Esophagus muscularis mucosa (tissue), 4 donors: ENCODE measurements around the gene SNAPC4. TPM values are rescaled to one million over a fixed set of nuclear protein-coding genes. Genes with fewer than 3 reads are reported as not detected.

Source experiments
- DNase-seq: peaks from one replicate; pipeline ENCODE4 v3.0.0-alpha.2; 2017; ENCODE audit errors: extremely low spot score
- H3K27ac ChIP-seq, 4 donors: fragments of 200-600 bp; sonication (generic); replicated peaks in 1 of 4; 1 replicate in 3 of 4; 2 replicates in 1 of 4; pipeline ENCODE4 v1.5.1; 2016 to 2019; ENCODE audit warnings: mild to moderate bottlenecking in 1 of 4
- H3K27me3 ChIP-seq, 4 donors: fragments of 200-600 bp; sonication (generic); one replicate each; pipeline versions ENCODE4 v1.5.1 to v1.6.0; 2016 to 2019
- H3K36me3 ChIP-seq, 4 donors: fragments of 200-600 bp; sonication (generic); one replicate each; pipeline ENCODE4 v1.5.1; 2016 to 2019
- H3K4me1 ChIP-seq, 4 donors: fragments of 200-600 bp; sonication (generic); one replicate each; pipeline ENCODE4 v1.5.1; 2016 to 2019
- H3K4me3 ChIP-seq, 4 donors: fragments of 200-600 bp; sonication (generic); 1 replicate in 2 of 4; 2 replicates in 2 of 4; pipeline ENCODE4 v1.5.1; 2016 to 2019; ENCODE audit warnings: mild to moderate bottlenecking in 4 of 4, moderate library complexity in 1 of 4
- H3K9me3 ChIP-seq, 4 donors: fragments of 200-600 bp; sonication (generic); 1 replicate in 3 of 4; 2 replicates in 1 of 4; pipeline ENCODE4 v1.5.1; 2016 to 2019
- CTCF ChIP-seq, 3 experiments: fragments of 200-600 bp in 2 of 3; fragments of 450-650 bp in 1 of 3; sonication (generic) in 2 of 3; IDR thresholded peaks; one replicate each; pipeline ENCODE4 v1.5.1; 2017 to 2019; ENCODE audit warnings: antibody characterized with exemption in 3 of 3, mild to moderate bottlenecking in 2 of 3, moderate library complexity in 1 of 3
- EP300 ChIP-seq: sonication (generic); formaldehyde crosslinking; IDR thresholded peaks from one replicate; pipeline ENCODE4 v1.6.1; 2017; ENCODE audit warnings: antibody characterized with exemption
- POLR2A ChIP-seq: fragments of 450-650 bp; IDR thresholded peaks from one replicate; pipeline ENCODE4 v1.6.1; 2017; ENCODE audit warnings: antibody characterized with exemption, moderate library complexity, mild to moderate bottlenecking, low read depth
- POLR2AphosphoS5 ChIP-seq, 2 donors: sonication (generic); formaldehyde crosslinking; IDR thresholded peaks; one replicate each; pipeline ENCODE4 v1.6.1; 2017; ENCODE audit warnings: antibody characterized with exemption in 2 of 2
- WGBS: methylation state at CpG from one replicate; pipeline ENCODE4 v1.1.5; 2018; 5-methylcytosine and 5-hydroxymethylcytosine counted together
- intact Hi-C: fragments of 100-400 bp; cut with DNase I; formaldehyde crosslinking; loops from one replicate; pipeline ENCODE4 v1.15.1; 2023
- total RNA-seq, 4 donors: library from RNA; depleted of rRNA; stranded (reverse); fragments of >200 nt; gene quantifications; one replicate each; pipeline versions ENCODE4 v1.1.0 to v1.2.1, GENCODE V29; 2016

Gene SNAPC4
- total RNA-seq, 4 donors from 2014 or later = 3.3 to 8.4 (median 4.9) TPM

GRCh38 chr9:136405481-136405880, 5.5 kb upstream of the SNAPC4 start:
- Histone ChIP-seq H3K27ac (no peak overlapping the region), H3K27me3 (no peaks in the 10 kb centered on the region), H3K4me3 (no peak overlapping the region), H3K9me3 (no peaks in the 10 kb centered on the region), H3K36me3 (peaks cover 16 to 61% (median 55%) of the 10 kb centered on the region in 4 donors), H3K4me1 (peaks cover 13 to 21% (median 19%) of the 10 kb centered on the region in 4 donors)
- WGBS = 83% methylated on average over 7 of the region's 7 CpGs
- TF ChIP-seq EP300 (no peak), POLR2A (no peak), CTCF (IDR thresholded peaks at IDR 0.05) (no peak), POLR2AphosphoS5 (IDR thresholded peaks at IDR 0.05) (no peak)
- no peak for DNase-seq
- intact Hi-C loops = no loop called here

GRCh38 chr9:136404801-136405136, 4.8 kb upstream of the SNAPC4 start:
- TF ChIP-seq CTCF (IDR thresholded peaks at IDR 0.05) = no peak
- TF ChIP-seq POLR2AphosphoS5 (IDR thresholded peaks at IDR 0.05) = no peak
- no peak for TF ChIP-seq EP300
- TF ChIP-seq POLR2A = no peak
- no peaks in the 10 kb centered on the region for H3K27me3 ChIP-seq
- no peaks in the 10 kb centered on the region for H3K9me3 ChIP-seq
- no peak overlapping the region for H3K27ac ChIP-seq
- peaks cover 15 to 22% (median 20%) of the 10 kb centered on the region in 4 donors for H3K4me1 ChIP-seq
- H3K4me3 ChIP-seq = no peak overlapping the region
- H3K36me3 ChIP-seq = peaks cover 16 to 61% (median 55%) of the 10 kb centered on the region in 4 donors
- 91% methylated on average over 11 of the region's 14 CpGs for WGBS
- no peak for DNase-seq
- intact Hi-C loops = no loop called here

- intact Hi-C loops = no loop called here
- H3K4me1 ChIP-seq = peaks cover 12 to 21% (median 19%) of the 10 kb centered on the region in 4 donors
- WGBS = 89% methylated on average over 23 of the region's 32 CpGs
- no peak overlapping the region for H3K4me3 ChIP-seq
- DNase-seq = no peak
- no peak overlapping the region for H3K27ac ChIP-seq
- peaks cover 16 to 61% (median 55%) of the 10 kb centered on the region in 4 donors for H3K36me3 ChIP-seq
- H3K9me3 ChIP-seq = no peaks in the 10 kb centered on the region
- TF ChIP-seq POLR2A (no peak), POLR2AphosphoS5 (IDR thresholded peaks at IDR 0.05) (no peak), EP300 (no peak), CTCF (IDR thresholded peaks at IDR 0.05) (no peak)
- H3K27me3 ChIP-seq = no peaks in the 10 kb centered on the region
These were observed 4.2 kb upstream of the SNAPC4 start for GRCh38 chr9:136403915-136404800.

- intact Hi-C loops = no loop called here
- 97% methylated on average over 5 of the region's 5 CpGs for WGBS
These were observed 3.6 kb upstream of the SNAPC4 start for GRCh38 chr9:136403538-136403914.

More at GRCh38 chr9:136403538-136403914, 3.6 kb upstream of the SNAPC4 start:
- no peak for DNase-seq
- Histone ChIP-seq H3K27me3 (no peaks in the 10 kb centered on the region), H3K4me1 (peaks cover 16 to 21% (median 19%) of the 10 kb centered on the region in 4 donors), H3K27ac (no peak overlapping the region), H3K36me3 (peaks cover 16 to 61% (median 56%) of the 10 kb centered on the region in 4 donors), H3K9me3 (no peaks in the 10 kb centered on the region), H3K4me3 (no peak overlapping the region)
- TF ChIP-seq POLR2A (no peak), EP300 (no peak), CTCF (IDR thresholded peaks at IDR 0.05) (no peak), POLR2AphosphoS5 (IDR thresholded peaks at IDR 0.05) (no peak)
